Sigmoid colon (tissue), 7 donors: ENCODE measurements around the gene ZNF134. TPM values are rescaled to one million over a fixed set of nuclear protein-coding genes. Genes with fewer than 3 reads are reported as not detected.

ENCODE experiments used
- DNase-seq: peaks from one replicate; pipeline ENCODE4 v3.0.0-alpha.2; 2019
- H3K27ac ChIP-seq, 4 donors: fragments of 200-600 bp; sonication (generic); one replicate each; pipeline ENCODE4 v1.5.1; 2016 to 2019; ENCODE audit warnings: mild to moderate bottlenecking in 1 of 4
- H3K27me3 ChIP-seq, 3 donors: fragments of 200-600 bp; sonication (generic); one replicate each; pipeline ENCODE4 v1.5.1; 2019; ENCODE audit warnings: mild to moderate bottlenecking in 1 of 3
- H3K36me3 ChIP-seq, 4 donors: fragments of 200-600 bp; sonication (generic); one replicate each; pipeline ENCODE4 v1.5.1; 2016 to 2019
- H3K4me1 ChIP-seq, 4 donors: fragments of 200-600 bp; sonication (generic); one replicate each; pipeline ENCODE4 v1.5.1; 2017 to 2019
- H3K4me3 ChIP-seq, 4 donors: fragments of 200-600 bp; sonication (generic); one replicate each; pipeline ENCODE4 v1.5.1; 2017 to 2019; ENCODE audit warnings: mild to moderate bottlenecking in 2 of 4, moderate library complexity in 1 of 4
- H3K9me3 ChIP-seq, 4 donors: fragments of 200-600 bp in 3 of 4; sonication (generic) in 3 of 4; one replicate each; pipeline versions ENCODE4 v1.5.1 to v1.6.1; 2013 to 2019
- CTCF ChIP-seq, 4 experiments: fragments of 450-650 bp in 3 of 4; fragments of 200-600 bp in 1 of 4; IDR thresholded peaks; one replicate each; pipeline ENCODE4 v1.5.1; 2016 to 2019; ENCODE audit warnings: antibody characterized with exemption in 4 of 4, mild to moderate bottlenecking in 3 of 4, moderate library complexity in 2 of 4
- EP300 ChIP-seq, 4 donors: sonication (generic); formaldehyde crosslinking; IDR thresholded peaks; one replicate each; pipeline ENCODE4 v1.6.1; 2017; ENCODE audit warnings: antibody characterized with exemption in 4 of 4
- POLR2A ChIP-seq, 2 donors: fragments of 450-650 bp; IDR thresholded peaks; one replicate each; pipeline ENCODE4 v1.6.1; 2016; ENCODE audit warnings: antibody characterized with exemption in 2 of 2, mild to moderate bottlenecking in 2 of 2, moderate library complexity in 2 of 2
- POLR2AphosphoS5 ChIP-seq, 4 donors: sonication (generic); formaldehyde crosslinking; IDR thresholded peaks; one replicate each; pipeline ENCODE4 v1.6.1; 2017; ENCODE audit warnings: antibody characterized with exemption in 4 of 4
- WGBS, 2 donors: extraction: QIAGEN DNeasy Blood & Tissue Kit; methylation state at CpG; one replicate each; pipeline ENCODE4 v1.1.7; 2013; 5-methylcytosine and 5-hydroxymethylcytosine counted together
- intact Hi-C: fragments of 100-400 bp; cut with DNase I; formaldehyde crosslinking; loops from one replicate; pipeline ENCODE4 v1.15.1; 2023
- polyA plus RNA-seq, 3 donors: library from polyadenylated mRNA; stranded (reverse); fragments of 200-250 nt; gene quantifications; one replicate each; pipeline ENCODE4 v1.2.3, GENCODE V29; 2013
- total RNA-seq, 4 donors: library from RNA; depleted of rRNA; stranded (reverse); fragments of >200 nt; gene quantifications; one replicate each; pipeline ENCODE4 v1.1.0, GENCODE V29; 2016
- donor health status: healthy with polysubstance abuse.
- donor health status: Bipolar disorder and iron deficiency.
- donor health status: healthy.

Gene ZNF134
- total and polyA plus RNA-seq, 7 donors: 0.92 to 23.2 (median 10.8) TPM

- DNase-seq: no peak
- H3K27ac ChIP-seq: no peak overlapping the region
- no peak overlapping the region for H3K4me3 ChIP-seq
- no peaks in the 10 kb centered on the region for H3K27me3 ChIP-seq
- peaks cover 35 to 49% (median 44%) of the 10 kb centered on the region in 4 donors for H3K9me3 ChIP-seq
- peaks cover 0 to 16% (median 8%) of the 10 kb centered on the region in 4 donors for H3K4me1 ChIP-seq
- H3K36me3 ChIP-seq: peaks cover 33 to 56% (median 49%) of the 10 kb centered on the region in 4 donors
- no peak for TF ChIP-seq POLR2A (IDR thresholded peaks at IDR 0.05)
- TF ChIP-seq POLR2AphosphoS5 (IDR thresholded peaks at IDR 0.05): no peak
- no peak for TF ChIP-seq CTCF (IDR thresholded peaks at IDR 0.05)
- no peak for TF ChIP-seq EP300 (IDR thresholded peaks at IDR 0.05)
- intact Hi-C loops: no loop called here
Observed at GRCh38 chr19:57576661-57577060, 37.4 kb upstream of the ZNF134 start.

DNA sequence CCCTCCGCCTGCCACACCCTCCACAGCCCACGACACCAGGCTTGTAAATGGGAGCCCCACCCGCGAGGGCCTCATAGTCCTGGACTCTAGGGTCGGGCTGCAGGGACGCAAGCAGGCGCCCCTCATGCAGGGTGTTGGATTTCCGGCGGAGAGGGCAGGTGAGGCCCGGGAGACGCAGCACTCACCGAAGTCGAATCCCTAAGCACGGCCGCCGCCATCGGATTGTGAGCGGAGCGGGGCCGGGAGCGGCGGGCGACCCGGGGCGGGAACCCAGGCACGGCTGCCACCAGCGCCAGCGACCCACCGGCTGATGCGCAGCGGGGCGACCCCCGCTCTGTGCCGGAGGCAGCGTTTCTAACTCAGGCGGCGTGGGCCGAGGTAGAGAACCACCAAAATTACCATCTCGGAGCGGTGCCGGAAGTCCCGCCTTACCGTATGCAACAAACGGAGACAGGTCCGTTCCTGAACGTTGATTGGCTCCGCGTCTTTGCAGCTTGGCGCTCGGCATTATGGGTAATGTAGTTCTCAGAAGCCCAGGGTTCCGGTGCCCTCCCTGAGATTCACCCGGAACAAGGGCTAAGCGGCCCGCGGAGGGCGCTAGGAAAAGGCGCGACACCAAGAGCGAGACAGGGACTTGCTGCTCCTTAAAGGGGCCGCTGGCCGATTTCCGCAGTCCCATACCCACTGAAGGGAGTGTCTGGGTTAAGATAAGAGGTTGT is 35.4 kb upstream of the ZNF134 start, which contains the start of gene ZNF416:
TSS of gene ZNF416 (minus strand) at position 425 of the 719 bp plus-strand sequence. CDS start at position 218, 207 bp downstream.
- H3K27me3 ChIP-seq: no peaks in the 10 kb centered on the region
- H3K27ac ChIP-seq: peak within 1 kb of the TSS; percentile 71 to 85 (median 74)
- TF ChIP-seq POLR2AphosphoS5 (IDR thresholded peaks at IDR 0.05) (peak in 3 of 4 donors; percentile 60 to 69 (median 69)), EP300 (IDR thresholded peaks at IDR 0.05) (no peak), CTCF (IDR thresholded peaks at IDR 0.05) (no peak)
- peaks cover 0 to 24% (median 14%) of the 10 kb centered on the region in 4 donors for H3K4me1 ChIP-seq
- WGBS, 2 donors: 0 to 1% methylated on average over 62 of the region's 62 CpGs
- peaks cover 15 to 29% (median 27%) of the 10 kb centered on the region in 4 donors for H3K9me3 ChIP-seq
- H3K4me3 ChIP-seq: peak within 1 kb of the TSS; percentile 67 to 99 (median 95)
- intact Hi-C loops: loop anchor here (2.0 kb wide), 3 partner anchors 18 to 338 kb away; partner anchors contain the start of genes ZNF417 and ZNF530
- peaks cover 17 to 36% (median 30%) of the 10 kb centered on the region in 4 donors for H3K36me3 ChIP-seq
- peak; percentile 98 for DNase-seq

- 46 to 66% methylated on average over 21 of the region's 21 CpGs for WGBS, 2 donors
- peaks cover 0 to 30% (median 17%) of the 10 kb centered on the region in 4 donors for H3K4me1 ChIP-seq
- no peak for TF ChIP-seq EP300 (IDR thresholded peaks at IDR 0.05)
- peaks cover 0 to 12% (median 6%) of the 10 kb centered on the region in 4 donors for H3K36me3 ChIP-seq
- peak overlapping the region in 3 of 4 donors; percentile 54 to 69 (median 61) for H3K4me3 ChIP-seq
- no peak for DNase-seq
- peak overlapping the region in 1 of 4 donors; percentile 72 for H3K27ac ChIP-seq
- no peaks in the 10 kb centered on the region for H3K27me3 ChIP-seq
- H3K9me3 ChIP-seq: peaks cover 0 to 28% (median 11%) of the 10 kb centered on the region in 4 donors
- intact Hi-C loops: loop anchor here (5.0 kb wide), 1 partner anchor 49 kb away; the partner anchor contains the start of gene ZNF211
Observed at GRCh38 chr19:57583104-57583520, 30.9 kb upstream of the ZNF134 start.

GRCh38 chr19:57583521-57584416 is 30.3 kb upstream of the ZNF134 start, which contains the start of gene ZIK1:
TSS of gene ZIK1 (plus strand) at chr19:57584145. CDS start at chr19:57584357, 212 bp downstream.
- TF ChIP-seq CTCF (IDR thresholded peaks at IDR 0.05): no peak
- TF ChIP-seq POLR2AphosphoS5 (IDR thresholded peaks at IDR 0.05): peak in 3 of 4 donors; percentile 48 to 69 (median 66)
- H3K27ac ChIP-seq: peak within 1 kb of the TSS; percentile 23 to 72 (median 63)

More at GRCh38 chr19:57583521-57584416, 30.3 kb upstream of the ZNF134 start, which contains the start of gene ZIK1:
- peak; percentile 95 for DNase-seq
- H3K9me3 ChIP-seq: peaks cover 4 to 30% (median 17%) of the 10 kb centered on the region in 4 donors
- peak within 1 kb of the TSS; percentile 54 to 69 (median 63) for H3K4me3 ChIP-seq
- no peaks in the 10 kb centered on the region for H3K27me3 ChIP-seq
- intact Hi-C loops: loop anchor here (5.0 kb wide), 1 partner anchor 49 kb away; the partner anchor contains the start of gene ZNF211
- 3 to 23% methylated on average over 76 of the region's 76 CpGs for WGBS, 2 donors
- peaks cover 0 to 26% (median 15%) of the 10 kb centered on the region in 4 donors for H3K4me1 ChIP-seq
- peaks cover 5 to 19% (median 12%) of the 10 kb centered on the region in 4 donors for H3K36me3 ChIP-seq
